Thoracic aorta (tissue), 2 donors: ENCODE measurements around the gene MEX3A. TPM values are rescaled to one million over a fixed set of nuclear protein-coding genes. Genes with fewer than 3 reads are reported as not detected.
"Not testable (repeated sequence)": the region's sequence is repeated elsewhere in the genome, so short reads cannot be mapped to it uniquely, and the experiment has no call there.

Experiments used
- ATAC-seq: fragments of 150-250 bp; one replicate; pipeline ENCODE4 v1.8.0; 2017; ENCODE audit warnings: low read depth; ENCODE audit not compliant: insufficient number of reproducible peaks, low FRiP score
- DNase-seq: peaks from one replicate; pipeline ENCODE4 v3.0.0-alpha.2; 2020; ENCODE audit warnings: low spot score
- H3K27ac ChIP-seq, 2 donors: fragments of 200-600 bp; sonication (generic); 1 replicate in 1 of 2; 2 replicates in 1 of 2; pipeline ENCODE4 v1.5.1; 2016; ENCODE audit warnings: mild to moderate bottlenecking in 2 of 2, moderate library complexity in 2 of 2
- H3K27me3 ChIP-seq: fragments of 200-600 bp; sonication (generic); replicated peaks from 2 replicates; pipeline ENCODE4 v1.6.0; 2016; ENCODE audit warnings: mild to moderate bottlenecking; ENCODE audit not compliant: insufficient read depth
- H3K36me3 ChIP-seq: fragments of 200-600 bp; sonication (generic); one replicate; pipeline ENCODE4 v1.5.1; 2016
- H3K4me1 ChIP-seq, 2 donors: fragments of 200-600 bp; sonication (generic); 1 replicate in 1 of 2; 2 replicates in 1 of 2; pipeline versions ENCODE4 v1.5.1 to v1.6.0; 2016; ENCODE audit warnings: low read depth in 2 of 2, mild to moderate bottlenecking in 1 of 2; ENCODE audit not compliant: control insufficient read depth in 1 of 2
- H3K4me3 ChIP-seq: fragments of 200-600 bp; sonication (generic); 2 replicates; pipeline ENCODE4 v1.5.1; 2016; ENCODE audit warnings: mild to moderate bottlenecking
- H3K9me3 ChIP-seq: fragments of 200-600 bp; sonication (generic); 2 replicates; pipeline ENCODE4 v1.5.1; 2016
- CTCF ChIP-seq: fragments of 200-600 bp; sonication (generic); IDR thresholded peaks from one replicate; pipeline ENCODE4 v1.5.1; 2019; ENCODE audit warnings: antibody characterized with exemption
- total RNA-seq, 2 donors: library from RNA; depleted of rRNA; stranded (reverse); fragments of >200 nt; gene quantifications; one replicate each; pipeline versions ENCODE4 v1.1.0 to v1.2.3, GENCODE V29; 2016

MEX3A gene
- total RNA-seq, 2 donors from 2014 or later: 0.42 TPM; not detected in 1

DNA sequence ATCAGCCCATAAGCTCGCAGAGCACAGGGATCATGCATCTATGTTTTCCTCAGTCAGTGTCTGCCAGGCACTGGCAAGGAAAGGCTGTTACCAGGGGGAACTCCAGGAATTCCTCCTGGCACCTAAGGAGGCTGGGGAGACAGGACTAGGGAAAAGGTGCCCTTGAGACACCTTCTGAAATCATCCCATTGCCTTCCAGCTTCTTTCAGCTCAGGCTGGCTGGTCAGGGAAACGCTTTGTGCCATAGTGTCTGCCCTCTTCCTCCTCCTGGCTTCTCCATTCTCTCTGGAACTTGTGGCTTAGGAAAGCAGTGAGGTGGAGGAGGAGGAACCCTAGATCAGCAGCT, 46.0 kb upstream of the MEX3A start:
- Histone ChIP-seq H3K27ac (peak overlapping the region; percentile 98), H3K36me3 (peaks cover 28% of the 10 kb centered on the region), H3K4me1 (peaks cover 53 to 76% of the 10 kb centered on the region in 2 donors), H3K9me3 (no peaks in the 10 kb centered on the region), H3K27me3 (no peaks in the 10 kb centered on the region), H3K4me3 (peak overlapping the region; percentile 96)
- TF ChIP-seq CTCF: no peak
- no peak for DNase-seq
- no peak for ATAC-seq

DNA sequence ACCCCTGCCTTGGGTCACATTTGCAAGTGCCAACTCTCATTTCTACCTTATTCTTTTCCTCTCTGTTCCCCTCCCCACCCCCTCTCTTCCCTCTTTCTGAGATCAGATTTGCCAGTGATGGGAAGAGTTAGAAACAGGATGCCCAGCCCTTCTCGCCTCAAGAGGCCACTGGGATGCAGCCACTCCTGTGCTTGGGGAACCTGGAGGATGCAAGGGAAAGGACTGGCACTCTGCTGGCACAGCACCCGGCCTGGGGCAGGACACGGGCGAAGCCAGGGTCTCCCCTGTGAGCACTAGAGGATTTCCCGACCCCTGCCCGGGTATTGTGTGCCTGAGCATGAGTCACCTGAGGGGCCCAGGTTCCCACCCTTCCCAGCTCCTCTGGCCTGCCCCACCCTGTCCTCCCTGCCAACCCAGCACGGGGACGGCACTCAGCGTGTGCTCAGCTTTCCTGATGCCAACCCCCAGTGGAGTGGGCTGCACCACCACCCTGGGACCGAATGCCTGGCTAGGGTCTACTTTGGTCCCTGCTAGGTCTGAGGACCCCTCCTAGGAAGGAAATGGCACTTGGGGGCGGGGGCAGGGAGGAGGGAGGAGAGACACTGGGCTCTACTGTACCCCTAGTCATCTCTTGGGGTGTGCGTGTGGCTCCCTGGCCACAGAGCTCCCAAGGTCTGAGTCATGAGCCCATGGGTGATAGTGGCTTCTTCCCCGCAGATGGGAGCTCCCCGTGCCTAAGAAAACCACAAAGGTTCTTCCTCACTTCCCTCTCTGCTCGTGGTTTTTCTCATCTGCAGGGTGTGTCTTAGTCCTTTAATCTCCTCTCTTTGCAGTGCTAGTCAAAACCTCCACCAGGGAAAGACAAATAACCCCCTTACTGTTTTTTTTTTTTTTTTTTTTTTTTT, 44.6 kb upstream of the MEX3A start:
- H3K27ac ChIP-seq: peak overlapping the region; percentile 98

DNA sequence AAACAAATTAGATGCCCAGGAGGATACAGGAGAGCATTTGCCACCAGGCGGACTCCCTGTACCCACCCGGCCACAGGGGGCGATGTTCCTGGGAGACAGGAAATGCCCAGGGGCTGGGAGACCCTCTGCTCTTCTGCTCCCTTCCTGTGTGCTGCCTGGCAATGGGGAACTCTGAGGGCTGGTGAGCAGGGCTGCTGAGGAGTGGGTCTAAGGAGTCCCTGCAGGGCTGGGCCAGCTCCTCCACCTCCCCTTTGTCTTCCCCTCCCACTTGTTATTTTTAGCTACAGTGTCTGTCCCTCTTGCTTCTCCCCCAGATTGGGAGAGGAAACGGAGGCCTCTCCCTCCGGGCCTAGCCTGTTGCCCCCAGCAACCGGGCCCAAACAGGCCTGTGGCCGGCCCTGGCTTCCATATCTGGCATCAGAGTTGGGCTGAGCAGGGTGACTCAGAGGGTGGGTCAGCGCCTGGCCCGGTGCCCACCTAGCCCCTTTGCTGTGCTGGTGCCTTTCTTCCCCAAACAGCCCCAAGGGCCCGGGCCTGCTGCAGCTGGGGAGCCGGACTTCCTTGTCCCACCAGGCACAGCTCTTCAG, 43.9 kb upstream of the MEX3A start:
- Histone ChIP-seq H3K27ac (peak overlapping the region; percentile 98), H3K36me3 (peaks cover 8% of the 10 kb centered on the region), H3K4me3 (peak overlapping the region; percentile 96), H3K4me1 (peaks cover 65 to 90% of the 10 kb centered on the region in 2 donors), H3K9me3 (no peaks in the 10 kb centered on the region), H3K27me3 (no peaks in the 10 kb centered on the region)
- TF ChIP-seq CTCF: peak; percentile 40
- DNase-seq: peak; percentile 90
- ATAC-seq: peak; percentile 9

More for the DNA sequence above, 44.6 kb upstream of the MEX3A start:
- H3K36me3 ChIP-seq: peaks cover 15% of the 10 kb centered on the region
- peaks cover 57 to 83% of the 10 kb centered on the region in 2 donors for H3K4me1 ChIP-seq
- H3K4me3 ChIP-seq: peak overlapping the region; percentile 96
- DNase-seq (no peak), ATAC-seq (no peak)
- no peak for TF ChIP-seq CTCF
- H3K9me3 ChIP-seq: no peaks in the 10 kb centered on the region
- H3K27me3 ChIP-seq: no peaks in the 10 kb centered on the region

GRCh38 chr1:156125544-156125943, 43.3 kb upstream of the MEX3A start:
- not testable (repeated sequence) for DNase-seq
- Histone ChIP-seq H3K4me1 (peaks cover 64 to 92% of the 10 kb centered on the region in 2 donors), H3K4me3 (peak overlapping the region; percentile 96)

DNA sequence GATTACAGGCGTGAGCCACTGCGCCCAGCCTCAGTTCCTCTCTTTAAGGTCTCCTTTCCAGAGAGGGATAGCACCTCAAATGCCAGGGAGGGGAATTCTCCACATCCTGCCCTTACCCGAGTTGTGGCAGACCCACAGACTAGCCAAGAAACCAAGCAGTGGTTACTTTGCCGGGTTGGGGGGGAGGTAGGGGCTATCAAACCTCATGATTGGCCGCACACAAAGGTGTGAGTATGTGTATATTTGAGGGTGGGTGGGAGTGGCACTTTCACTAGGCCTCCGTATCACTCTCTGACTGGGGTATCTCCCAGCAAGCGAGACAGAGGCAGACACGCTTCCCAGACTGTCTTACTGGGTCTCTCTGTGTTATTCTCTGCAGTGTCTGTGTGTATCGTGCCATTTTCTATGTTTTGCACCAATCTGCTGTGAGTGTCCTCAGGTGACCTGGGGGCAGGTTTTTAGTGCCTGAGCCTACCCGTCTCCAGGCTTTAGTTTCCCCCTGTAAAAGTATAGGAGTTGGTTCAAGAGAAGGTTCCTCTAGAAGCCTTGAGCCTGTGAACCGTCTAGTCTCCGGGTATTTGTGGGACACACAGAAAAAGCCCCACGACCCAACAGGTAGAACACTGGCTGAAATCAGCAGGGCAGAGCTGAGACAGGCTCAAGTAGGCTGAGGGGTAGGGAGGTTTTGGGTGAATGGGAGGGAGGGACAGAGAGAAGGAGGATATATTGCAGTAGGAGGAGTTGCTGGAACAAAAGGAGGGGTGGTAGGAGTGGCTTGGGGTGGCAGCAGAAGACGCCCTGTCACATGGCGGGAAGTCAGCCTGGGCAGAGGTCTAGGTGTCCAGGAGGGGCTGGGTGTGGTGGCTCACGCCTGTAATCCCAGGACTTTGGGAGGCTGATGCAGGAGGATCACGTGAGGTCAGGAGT, 42.6 kb upstream of the MEX3A start:
- ATAC-seq (no peak), DNase-seq (no peak)
- Histone ChIP-seq H3K4me1 (peaks cover 66 to 92% of the 10 kb centered on the region in 2 donors), H3K36me3 (no peaks in the 10 kb centered on the region), H3K4me3 (peak overlapping the region; percentile 96), H3K27me3 (no peaks in the 10 kb centered on the region), H3K9me3 (no peaks in the 10 kb centered on the region), H3K27ac (peak overlapping the region; percentile 98)
- TF ChIP-seq CTCF: no peak

More at GRCh38 chr1:156125544-156125943, 43.3 kb upstream of the MEX3A start:
- H3K9me3 ChIP-seq, H3K36me3 ChIP-seq, ATAC-seq, H3K27me3 ChIP-seq: not testable (repeated sequence)
- peak overlapping the region; percentile 98 for H3K27ac ChIP-seq
